ENCODE measurements around the gene KCNK1.
"Not testable (repeated sequence)": the region's sequence is repeated elsewhere in the genome, so short reads cannot be mapped to it uniquely, and the experiment has no call there.

Gene KCNK1

GRCh38 chr1:233608988-233609387, 4.9 kb upstream of the KCNK1 start:
- DNase-seq, result no peak

GRCh38 chr1:233609926-233610325, 4.0 kb upstream of the KCNK1 start:
- DNase-seq, result no peak

GRCh38 chr1:233610628-233611027, 3.3 kb upstream of the KCNK1 start:
- DNase-seq, result no peak

GRCh38 chr1:233611363-233611762, 2.5 kb upstream of the KCNK1 start:
- DNase-seq, result not testable (repeated sequence)

- DNase-seq, result no peak
Observed at GRCh38 chr1:233614173-233614742, 352 bp downstream of the KCNK1 start.

- DNase-seq, result no peak
Observed at GRCh38 chr1:233614743-233615521, 1.0 kb downstream of the KCNK1 start.

- no peak for DNase-seq
Observed at GRCh38 chr1:233615571-233615970, 1.7 kb downstream of the KCNK1 start.

GRCh38 chr1:233617025-233617424, 3.1 kb downstream of the KCNK1 start:
- no peak for DNase-seq

- DNase-seq, result not testable (repeated sequence)
Observed at GRCh38 chr1:233619414-233619813, 5.5 kb downstream of the KCNK1 start.

- no peak for DNase-seq
Observed at GRCh38 chr1:233620065-233620464, 6.2 kb downstream of the KCNK1 start.

GRCh38 chr1:233621923-233622322, 8.0 kb downstream of the KCNK1 start:
- DNase-seq, result no peak

- no peak for DNase-seq
Observed at GRCh38 chr1:233624289-233624688, 10.4 kb downstream of the KCNK1 start.

GRCh38 chr1:233625087-233625486, 11.2 kb downstream of the KCNK1 start:
- DNase-seq, result no peak

- DNase-seq, result no peak
Observed at GRCh38 chr1:233625510-233625981, 11.6 kb downstream of the KCNK1 start.

GRCh38 chr1:233627376-233627775, 13.5 kb downstream of the KCNK1 start:
- no peak for DNase-seq

- no peak for DNase-seq
Observed at GRCh38 chr1:233627823-233628222, 13.9 kb downstream of the KCNK1 start.

- DNase-seq, result no peak
Observed at GRCh38 chr1:233629305-233629935, 15.5 kb downstream of the KCNK1 start.

- DNase-seq, result no peak
Observed at GRCh38 chr1:233631810-233632405, 18.0 kb downstream of the KCNK1 start.

- no peak for DNase-seq
Observed at GRCh38 chr1:233632436-233632835, 18.5 kb downstream of the KCNK1 start.

GRCh38 chr1:233635765-233636502, 22.0 kb downstream of the KCNK1 start:
- DNase-seq, result no peak

GRCh38 chr1:233636503-233636877, 22.6 kb downstream of the KCNK1 start:
- DNase-seq, result no peak

GRCh38 chr1:233638513-233638912, 24.6 kb downstream of the KCNK1 start:
- no peak for DNase-seq

GRCh38 chr1:233639611-233640010, 25.7 kb downstream of the KCNK1 start:
- DNase-seq, result no peak

Measured in CD4-positive, alpha-beta T cell treated with Interleukin-17A for 1 hour (primary cell).